Transverse colon (tissue), 4 donors: ENCODE results near the gene TMEM132D.

ENCODE experiments used
- CTCF ChIP-seq, 5 experiments: fragments of 200-600 bp in 3 of 5; fragments of 450-650 bp in 2 of 5; sonication (generic) in 3 of 5; IDR thresholded peaks; 1 replicate in 2 of 5; 2 replicates in 3 of 5; pipeline ENCODE4 v1.5.1; 2016 to 2017; ENCODE audit warnings: antibody characterized with exemption in 5 of 5, inconsistent platforms in 3 of 5, mild to moderate bottlenecking in 2 of 5, moderate library complexity in 1 of 5
- EP300 ChIP-seq: sonication (generic); formaldehyde crosslinking; IDR thresholded peaks from one replicate; pipeline ENCODE4 v1.6.1; 2017; ENCODE audit warnings: antibody characterized with exemption, low read depth
- POLR2A ChIP-seq: fragments of 450-650 bp; IDR thresholded peaks from one replicate; pipeline ENCODE4 v1.6.1; 2016; ENCODE audit warnings: antibody characterized with exemption, mild to moderate bottlenecking, moderate library complexity
- POLR2AphosphoS5 ChIP-seq, 3 donors: sonication (generic); formaldehyde crosslinking; IDR thresholded peaks; one replicate each; pipeline ENCODE4 v1.6.1; 2016; ENCODE audit warnings: antibody characterized with exemption in 3 of 3

GRCh38 chr12:129459886-129460285, 443.9 kb downstream of the TMEM132D start:
- TF ChIP-seq POLR2AphosphoS5 (IDR thresholded peaks at IDR 0.05) (no peak), CTCF (IDR thresholded peaks at IDR 0.05) (no peak), EP300 (no peak), POLR2A (no peak)
